Measurements from ENCODE around the gene PDIK1L.

Gene PDIK1L

DNA sequence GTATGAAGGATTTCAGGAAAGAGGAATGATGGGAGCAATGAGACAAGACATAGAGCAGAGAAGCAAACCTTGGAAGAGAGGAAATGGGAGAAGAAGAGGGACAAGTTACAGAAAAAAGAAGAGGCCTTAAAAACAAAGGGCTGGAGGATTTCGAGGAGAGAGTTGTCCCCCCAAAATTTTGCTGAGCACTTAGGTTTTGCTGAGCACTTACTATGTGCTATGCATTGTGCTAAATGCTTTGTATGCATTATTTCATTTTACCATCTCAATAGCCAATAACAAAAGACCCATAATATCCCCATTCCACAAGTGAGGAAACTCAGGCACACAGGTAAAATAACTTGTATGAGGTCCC lies 41.7 kb upstream of the PDIK1L start:
- Mint-ChIP-seq H3K9me3 (no peaks in the 10 kb centered on the region), H3K36me3 (ENCODE audit: low read depth) (no peaks in the 10 kb centered on the region), H3K4me3 (no peak overlapping the region), H3K27ac (no peak overlapping the region), H3K4me1 (peaks cover 46% of the 10 kb centered on the region), H3K27me3 (ENCODE audit: low read depth, poor library complexity) (peaks cover 26% of the 10 kb centered on the region)
- TF ChIP-seq CTCF (IDR thresholded peaks at IDR 0.05), result no peak
- no peak for DNase-seq

- H3K36me3 Mint-ChIP-seq (ENCODE audit: low read depth), result no peaks in the 10 kb centered on the region
- no peak overlapping the region for H3K4me3 Mint-ChIP-seq
- peaks cover 21% of the 10 kb centered on the region for H3K27me3 Mint-ChIP-seq (ENCODE audit: low read depth, poor library complexity)
- no peaks in the 10 kb centered on the region for H3K9me3 Mint-ChIP-seq
- no peak for TF ChIP-seq CTCF (IDR thresholded peaks at IDR 0.05)
- DNase-seq, result no peak
- H3K4me1 Mint-ChIP-seq, result peaks cover 46% of the 10 kb centered on the region
- H3K27ac Mint-ChIP-seq, result no peak overlapping the region
Observed at GRCh38 chr1:26070296-26070962, 41.2 kb upstream of the PDIK1L start.

DNA sequence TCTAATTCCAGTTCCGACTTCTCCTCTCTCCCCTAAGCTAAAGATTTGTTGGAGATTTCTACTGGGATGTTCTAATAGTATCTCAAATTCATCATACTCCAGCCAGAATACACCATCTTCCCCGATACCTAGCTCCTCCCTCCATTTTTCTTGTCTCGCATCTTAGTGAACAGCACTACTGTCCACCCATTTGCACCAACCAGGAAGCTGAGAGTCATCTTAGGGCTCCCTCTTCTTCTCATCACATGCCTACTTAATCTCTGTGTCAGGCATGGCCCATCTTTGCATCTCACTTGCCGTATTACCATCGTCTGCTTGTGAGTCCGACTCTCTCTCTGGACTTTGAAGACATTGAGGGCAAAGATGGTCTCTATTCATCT lies 40.7 kb upstream of the PDIK1L start:
- no peak for DNase-seq
- no peaks in the 10 kb centered on the region for H3K9me3 Mint-ChIP-seq
- no peak overlapping the region for H3K27ac Mint-ChIP-seq
- no peaks in the 10 kb centered on the region for H3K36me3 Mint-ChIP-seq (ENCODE audit: low read depth)
- TF ChIP-seq CTCF (IDR thresholded peaks at IDR 0.05), result no peak
- H3K4me1 Mint-ChIP-seq, result peaks cover 44% of the 10 kb centered on the region
- H3K27me3 Mint-ChIP-seq (ENCODE audit: low read depth, poor library complexity), result peaks cover 20% of the 10 kb centered on the region
- no peak overlapping the region for H3K4me3 Mint-ChIP-seq

- Mint-ChIP-seq H3K36me3 (ENCODE audit: low read depth) (no peaks in the 10 kb centered on the region), H3K27ac (peak overlapping the region; percentile 20), H3K4me1 (peaks cover 31% of the 10 kb centered on the region), H3K9me3 (no peaks in the 10 kb centered on the region), H3K4me3 (no peak overlapping the region), H3K27me3 (ENCODE audit: low read depth, poor library complexity) (peaks cover 23% of the 10 kb centered on the region)
- no peak for DNase-seq
- TF ChIP-seq CTCF (IDR thresholded peaks at IDR 0.05), result no peak
Observed at GRCh38 chr1:26072305-26072704, 39.3 kb upstream of the PDIK1L start.

- H3K27ac Mint-ChIP-seq, result no peak overlapping the region
- H3K27me3 Mint-ChIP-seq (ENCODE audit: low read depth, poor library complexity), result peaks cover 32% of the 10 kb centered on the region
- no peaks in the 10 kb centered on the region for H3K9me3 Mint-ChIP-seq
- no peaks in the 10 kb centered on the region for H3K36me3 Mint-ChIP-seq (ENCODE audit: low read depth)
- H3K4me3 Mint-ChIP-seq, result no peak overlapping the region
- no peak for DNase-seq
- peaks cover 29% of the 10 kb centered on the region for H3K4me1 Mint-ChIP-seq
- TF ChIP-seq CTCF (IDR thresholded peaks at IDR 0.05), result no peak
Observed at GRCh38 chr1:26075421-26076144, 36.0 kb upstream of the PDIK1L start.

GRCh38 chr1:26077524-26077923 lies 34.1 kb upstream of the PDIK1L start:
- Mint-ChIP-seq H3K9me3 (no peaks in the 10 kb centered on the region), H3K4me1 (peaks cover 21% of the 10 kb centered on the region), H3K27me3 (ENCODE audit: low read depth, poor library complexity) (peaks cover 25% of the 10 kb centered on the region), H3K4me3 (no peak overlapping the region), H3K27ac (no peak overlapping the region), H3K36me3 (ENCODE audit: low read depth) (no peaks in the 10 kb centered on the region)
- no peak for TF ChIP-seq CTCF (IDR thresholded peaks at IDR 0.05)
- no peak for DNase-seq

All from nephron progenitor cell (in vitro differentiated cells).